H1 (cell line): ENCODE data around the gene RFK. TPM values are rescaled to one million over a fixed set of nuclear protein-coding genes. Genes with fewer than 3 reads are reported as not detected.

Experiments
- GABPA ChIP-seq: IDR thresholded peaks from 2 replicates; pipeline ENCODE4 v1.6.1; 2011; ENCODE audit warnings: mild to moderate bottlenecking, low read length, moderate library complexity, borderline replicate concordance; ENCODE audit not compliant: insufficient read depth
- POLR2AphosphoS5 ChIP-seq: IDR thresholded peaks from 2 replicates; pipeline ENCODE4 v1.6.1; 2011; ENCODE audit warnings: low read depth, low read length
- RAD21 ChIP-seq, 2 experiments: IDR thresholded peaks in 1 of 2; conservative IDR thresholded peaks in 1 of 2; 2 replicates each; pipeline ENCODE4 v1.6.1; 2011; ENCODE audit warnings: low read depth in 2 of 2, low read length in 2 of 2, improper control_type of control experiment in 1 of 2, inconsistent platforms in 1 of 2, mild to moderate bottlenecking in 1 of 2, moderate library complexity in 1 of 2
- SP1 ChIP-seq: IDR thresholded peaks from 2 replicates; pipeline ENCODE4 v1.6.1; 2011; ENCODE audit warnings: low read depth, low read length
- polyA plus RNA-seq, 7 experiments: library from polyadenylated mRNA; depleted of rRNA in 3 of 7; stranded (reverse) in 5 of 7; unstranded in 2 of 7; fragments of >200 nt in 5 of 7; fragments of 200-250 nt in 2 of 7; gene quantifications; 1 replicate in 5 of 7; 2 replicates in 1 of 7; 4 replicates in 1 of 7; pipeline versions ENCODE4 v1.2.1 to v1.2.3, GENCODE V29; 2011 to 2013; ENCODE audit warnings: missing spikeins in 2 of 7, mixed read lengths in 2 of 7
- total RNA-seq: library from RNA; stranded (reverse); fragmentation: NEBNext Ultra II Directional; extraction: Animal tissue kit (Norgen Biotek cat#: 25700); gene quantifications from 2 replicates; pipeline ENCODE4 v1.2.1, GENCODE V29; 2021
- TF ChIP-seq, protein P1 (sequence below): IDR thresholded peaks from 2 replicates; pipeline ENCODE4 v1.6.1; 2012; ENCODE audit warnings: low read length, inconsistent platforms

Gene RFK
- total and polyA plus RNA-seq, 2 of the 8 experiments (the other 6 are each of a cell fraction or from before 2014, with no cell fraction given) = 4.3 to 10.6 TPM

DNA sequence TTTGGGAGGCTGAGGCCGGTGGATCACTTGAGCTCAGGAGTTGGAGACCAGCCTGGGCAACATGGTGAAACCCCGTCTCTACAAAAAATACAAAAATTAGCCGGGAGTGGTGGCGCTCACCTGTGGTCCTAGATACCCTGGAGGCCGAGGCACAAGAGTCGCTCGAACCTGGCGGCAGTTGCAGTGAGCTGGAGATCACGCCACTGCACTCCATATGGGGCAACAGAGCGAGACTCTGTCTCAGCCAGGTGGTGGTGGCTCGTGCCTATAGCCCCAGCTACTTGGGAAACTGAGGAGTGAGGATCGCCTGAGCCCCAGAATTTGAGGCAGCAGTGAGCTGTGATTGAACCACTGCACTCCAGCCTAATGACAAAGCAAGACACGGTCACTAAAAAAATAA lies 2.4 kb upstream of the RFK start (continued):
- TF ChIP-seq, protein P1, sequence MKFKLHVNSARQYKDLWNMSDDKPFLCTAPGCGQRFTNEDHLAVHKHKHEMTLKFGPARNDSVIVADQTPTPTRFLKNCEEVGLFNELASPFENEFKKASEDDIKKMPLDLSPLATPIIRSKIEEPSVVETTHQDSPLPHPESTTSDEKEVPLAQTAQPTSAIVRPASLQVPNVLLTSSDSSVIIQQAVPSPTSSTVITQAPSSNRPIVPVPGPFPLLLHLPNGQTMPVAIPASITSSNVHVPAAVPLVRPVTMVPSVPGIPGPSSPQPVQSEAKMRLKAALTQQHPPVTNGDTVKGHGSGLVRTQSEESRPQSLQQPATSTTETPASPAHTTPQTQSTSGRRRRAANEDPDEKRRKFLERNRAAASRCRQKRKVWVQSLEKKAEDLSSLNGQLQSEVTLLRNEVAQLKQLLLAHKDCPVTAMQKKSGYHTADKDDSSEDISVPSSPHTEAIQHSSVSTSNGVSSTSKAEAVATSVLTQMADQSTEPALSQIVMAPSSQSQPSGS = no peak
- TF ChIP-seq RAD21 (IDR thresholded peaks at IDR 0.05 in 1 of 2, conservative IDR thresholded peaks at IDR 0.05 in 1 of 2; ENCODE audit: low read depth in 2 of 2, low read length in 2 of 2) (no peak), SP1 (no peak), GABPA (no peak), POLR2AphosphoS5 (no peak)
